H1 (cell line): ENCODE measurements around the gene EPHB1. TPM values are rescaled to one million over a fixed set of nuclear protein-coding genes. Genes with fewer than 3 reads are reported as not detected.

Experiments
- CTCF ChIA-PET: fragments of 300-600 bp; sonication (Branson Sonifier 250); formaldehyde crosslinking; loops from one replicate; lab custom pipeline; 2021; ENCODE audit not compliant: partially characterized antibody; lab: Charles Lee
- POLR2A ChIA-PET: fragments of 300-600 bp; sonication (Branson Sonifier 250); formaldehyde crosslinking; loops from one replicate; lab custom pipeline; 2021; ENCODE audit warnings: inconsistent platforms; ENCODE audit not compliant: partially characterized antibody; lab: Charles Lee
- DNase-seq, 2 experiments: peaks; one replicate each; pipeline versions ENCODE4 v3.0.0 to v3.0.0-alpha.2; 2010 to 2022; ENCODE audit warnings: low spot score in 2 of 2, low read depth in 1 of 2, mixed read lengths in 1 of 2
- FAIRE-seq: peaks from 2 replicates; lab custom pipeline; 2011; peaks lifted over from hg19 to GRCh38; lab: Jason Lieb, UNC
- H2AFZ ChIP-seq: 2 replicates; pipeline ENCODE4 v1.8.1; 2012; ENCODE audit warnings: low read length, inconsistent platforms
- H2AK5ac ChIP-seq: 2 replicates; pipeline ENCODE4 v1.6.1; 2013; ENCODE audit warnings: low read depth, low read length
- H2BK120ac ChIP-seq: replicated peaks from 2 replicates; pipeline ENCODE3; 2013; ENCODE audit warnings: low read depth, low read length, inconsistent platforms
- H2BK12ac ChIP-seq: 2 replicates; pipeline ENCODE4 v1.6.1; 2013; ENCODE audit warnings: low read depth, low read length
- H2BK15ac ChIP-seq: 2 replicates; pipeline ENCODE4 v1.6.1; 2013; ENCODE audit warnings: low read length
- H2BK20ac ChIP-seq: 2 replicates; pipeline ENCODE4 v1.6.1; 2013; ENCODE audit warnings: low read length
- H2BK5ac ChIP-seq: 2 replicates; pipeline ENCODE4 v1.6.1; 2013; ENCODE audit warnings: low read depth, low read length
- H3K14ac ChIP-seq: 2 replicates; pipeline ENCODE4 v1.6.1; 2013; ENCODE audit warnings: inconsistent platforms; ENCODE audit not compliant: insufficient read length
- H3K18ac ChIP-seq: 2 replicates; pipeline ENCODE4 v1.6.1; 2013; ENCODE audit warnings: low read length; ENCODE audit errors: extremely low read depth
- H3K23ac ChIP-seq: 2 replicates; pipeline ENCODE4 v1.6.1; 2013; ENCODE audit warnings: inconsistent platforms; ENCODE audit not compliant: insufficient read length
- H3K23me2 ChIP-seq: 2 replicates; pipeline ENCODE4 v1.6.1; 2013; ENCODE audit warnings: low read depth, low read length
- H3K27ac ChIP-seq: 2 replicates; pipeline ENCODE4 v1.6.1; 2011; ENCODE audit warnings: low read depth, low read length, inconsistent platforms
- H3K27me3 ChIP-seq, 4 experiments: replicated peaks in 1 of 4; 1 replicate in 1 of 4; 2 replicates in 3 of 4; pipeline versions ENCODE4 v1.6.1 to v1.8.1; 2011 to 2013; ENCODE audit warnings: low read length in 3 of 4, mild to moderate bottlenecking in 3 of 4, inconsistent platforms in 2 of 4, mixed read lengths in 2 of 4, moderate library complexity in 1 of 4; ENCODE audit not compliant: control insufficient read depth in 3 of 4, insufficient read depth in 3 of 4; ENCODE audit errors: extremely low read depth in 1 of 4
- H3K36me3 ChIP-seq, 4 experiments: 2 replicates each; pipeline versions ENCODE4 v1.6.1 to v1.8.1; 2011 to 2013; ENCODE audit warnings: mild to moderate bottlenecking in 4 of 4, low read length in 3 of 4, moderate library complexity in 2 of 4, control low read depth in 1 of 4, inconsistent platforms in 1 of 4; ENCODE audit not compliant: insufficient read depth in 4 of 4, control insufficient read depth in 2 of 4
- H3K4ac ChIP-seq: replicated peaks from 2 replicates; pipeline ENCODE3; 2013; ENCODE audit warnings: low read length, low read depth, mixed read lengths, inconsistent platforms; ENCODE audit not compliant: insufficient read length
- H3K4me1 ChIP-seq, 4 experiments: replicated peaks in 1 of 4; 1 replicate in 1 of 4; 2 replicates in 3 of 4; pipeline versions ENCODE4 v1.6.1 to v1.8.1; 2011 to 2013; ENCODE audit warnings: low read length in 3 of 4, inconsistent platforms in 2 of 4, mixed read lengths in 1 of 4; ENCODE audit not compliant: insufficient read depth in 4 of 4, control insufficient read depth in 3 of 4
- H3K4me2 ChIP-seq, 2 experiments: 2 replicates each; pipeline versions ENCODE4 v1.6.1 to v1.8.1; 2011 to 2013; ENCODE audit warnings: low read depth in 2 of 2, low read length in 2 of 2, control low read depth in 1 of 2, inconsistent platforms in 1 of 2, mild to moderate bottlenecking in 1 of 2; ENCODE audit not compliant: insufficient read depth in 1 of 2
- H3K4me3 ChIP-seq, 4 experiments: fragments of 200-600, 300-600 bp in 1 of 4; sonication (generic), shearing (Covaris generic), sonication (Bioruptor Twin) in 1 of 4; 2 replicates each; pipeline versions ENCODE4 v1.5.1 to v1.8.1; 2011 to 2016; ENCODE audit warnings: low read length in 4 of 4, low read depth in 3 of 4, control low read depth in 2 of 4, inconsistent platforms in 2 of 4, mild to moderate bottlenecking in 2 of 4, mixed read lengths in 1 of 4, moderate library complexity in 1 of 4; ENCODE audit not compliant: insufficient read depth in 2 of 4; ENCODE audit errors: extremely low read depth in 1 of 4
- H3K56ac ChIP-seq: replicated peaks from 2 replicates; pipeline ENCODE3; 2013; ENCODE audit warnings: low read depth, mild to moderate bottlenecking, mixed read lengths, low read length, inconsistent platforms; ENCODE audit not compliant: insufficient read length
- H3K79me1 ChIP-seq: 2 replicates; pipeline ENCODE4 v1.6.1; 2013; ENCODE audit warnings: low read depth, low read length, control low read depth
- H3K79me2 ChIP-seq, 2 experiments: 2 replicates each; pipeline versions ENCODE4 v1.6.1 to v1.8.1; 2012 to 2013; ENCODE audit warnings: low read length in 2 of 2, mild to moderate bottlenecking in 2 of 2, inconsistent platforms in 1 of 2; ENCODE audit not compliant: insufficient read depth in 2 of 2, control insufficient read depth in 1 of 2
- H3K9ac ChIP-seq, 4 experiments: replicated peaks in 1 of 4; 1 replicate in 1 of 4; 2 replicates in 3 of 4; pipeline versions ENCODE4 v1.6.1 to v1.8.1; 2011 to 2013; ENCODE audit warnings: low read depth in 3 of 4, low read length in 3 of 4, control low read depth in 2 of 4, mild to moderate bottlenecking in 2 of 4, moderate library complexity in 2 of 4, inconsistent platforms in 1 of 4; ENCODE audit errors: extremely low read depth in 1 of 4
- H3K9me3 ChIP-seq, 2 experiments: 2 replicates each; pipeline versions ENCODE4 v1.6.1 to v1.8.1; 2012 to 2013; ENCODE audit warnings: mild to moderate bottlenecking in 2 of 2, moderate library complexity in 2 of 2, control low read depth in 1 of 2, inconsistent platforms in 1 of 2, low read depth in 1 of 2, low read length in 1 of 2, mixed read lengths in 1 of 2; ENCODE audit not compliant: insufficient read depth in 2 of 2
- H4K20me1 ChIP-seq, 2 experiments: replicated peaks in 1 of 2; 2 replicates each; pipeline versions ENCODE3 to v1.8.1; 2011 to 2013; ENCODE audit warnings: inconsistent platforms in 2 of 2, low read length in 2 of 2, mild to moderate bottlenecking in 1 of 2; ENCODE audit not compliant: insufficient read depth in 2 of 2, control insufficient read depth in 1 of 2
- H4K5ac ChIP-seq: 2 replicates; pipeline ENCODE4 v1.6.1; 2013; ENCODE audit warnings: low read length, low read depth, mixed read lengths, inconsistent platforms; ENCODE audit not compliant: insufficient read length
- H4K8ac ChIP-seq: 2 replicates; pipeline ENCODE4 v1.8.0; 2013; ENCODE audit warnings: mild to moderate bottlenecking, moderate library complexity, low read length, inconsistent platforms; ENCODE audit not compliant: insufficient read depth; ENCODE audit errors: extremely low read depth
- H4K91ac ChIP-seq: replicated peaks from 2 replicates; pipeline ENCODE3; 2013; ENCODE audit warnings: low read length, mixed read lengths, inconsistent platforms; ENCODE audit not compliant: insufficient read length
- BACH1 ChIP-seq: IDR thresholded peaks from 2 replicates; pipeline ENCODE4 v1.6.1; 2012; ENCODE audit warnings: low read length, improper control_type of control experiment
- CEBPB ChIP-seq: IDR thresholded peaks from 2 replicates; pipeline ENCODE4 v1.6.1; 2012; ENCODE audit warnings: low read depth, low read length
- JUN ChIP-seq: IDR thresholded peaks from 2 replicates; pipeline ENCODE4 v1.6.1; 2011; ENCODE audit warnings: low read depth, mild to moderate bottlenecking, improper control_type of control experiment, low read length
- NRF1 ChIP-seq: IDR thresholded peaks from 2 replicates; pipeline ENCODE4 v1.6.1; 2011; ENCODE audit warnings: mild to moderate bottlenecking, low read depth, low read length, improper control_type of control experiment
- TAF1 ChIP-seq: IDR thresholded peaks from 2 replicates; pipeline ENCODE4 v1.6.1; 2011; ENCODE audit warnings: mild to moderate bottlenecking, low read depth, low read length
- ZNF274 ChIP-seq: IDR thresholded peaks from 2 replicates; pipeline ENCODE4 v1.7.0; 2012; ENCODE audit warnings: low read length, borderline replicate concordance; ENCODE audit errors: extremely low read depth
- WGBS, 2 experiments: shearing (Covaris generic) in 1 of 2; methylation state at CpG; one replicate each; pipeline versions ENCODE4 v1.1.6 to v1.1.7; 2013 to 2015; ENCODE audit warnings: low lambda C conversion rate in 2 of 2, mixed read lengths in 2 of 2, inconsistent platforms in 1 of 2, low coverage in 1 of 2, missing lambda C conversion rate in 1 of 2; ENCODE audit not compliant: insufficient replicate concordance in 2 of 2, insufficient coverage in 1 of 2, insufficient read length in 1 of 2; ENCODE audit errors: extremely low coverage in 1 of 2, missing lambda C conversion rate in 1 of 2; 5-methylcytosine and 5-hydroxymethylcytosine counted together
- polyA plus RNA-seq, 7 experiments: library from polyadenylated mRNA; depleted of rRNA in 3 of 7; stranded (reverse) in 5 of 7; unstranded in 2 of 7; fragments of >200 nt in 5 of 7; fragments of 200-250 nt in 2 of 7; gene quantifications; 1 replicate in 5 of 7; 2 replicates in 1 of 7; 4 replicates in 1 of 7; pipeline versions ENCODE4 v1.2.1 to v1.2.3, GENCODE V29; 2011 to 2013; ENCODE audit warnings: missing spikeins in 2 of 7, mixed read lengths in 2 of 7
- total RNA-seq: library from RNA; stranded (reverse); fragmentation: NEBNext Ultra II Directional; extraction: Animal tissue kit (Norgen Biotek cat#: 25700); gene quantifications from 2 replicates; pipeline ENCODE4 v1.2.1, GENCODE V29; 2021
- TF ChIP-seq, protein P1 (sequence below), 3 experiments: IDR thresholded peaks; 1 replicate in 2 of 3; 2 replicates in 1 of 3; pipeline versions ENCODE4 v1.5.1 to v1.6.1; 2011; ENCODE audit warnings: low read length in 3 of 3, mild to moderate bottlenecking in 3 of 3, inconsistent platforms in 2 of 3, low read depth in 1 of 3, moderate library complexity in 1 of 3; ENCODE audit not compliant: insufficient read depth in 1 of 3; ENCODE audit errors: control extremely low read depth in 1 of 3

EPHB1 gene
- total and polyA plus RNA-seq, 2 of the 8 experiments (the other 6 are each of a cell fraction or from before 2014, with no cell fraction given) = 3.5 to 5.9 TPM

DNA sequence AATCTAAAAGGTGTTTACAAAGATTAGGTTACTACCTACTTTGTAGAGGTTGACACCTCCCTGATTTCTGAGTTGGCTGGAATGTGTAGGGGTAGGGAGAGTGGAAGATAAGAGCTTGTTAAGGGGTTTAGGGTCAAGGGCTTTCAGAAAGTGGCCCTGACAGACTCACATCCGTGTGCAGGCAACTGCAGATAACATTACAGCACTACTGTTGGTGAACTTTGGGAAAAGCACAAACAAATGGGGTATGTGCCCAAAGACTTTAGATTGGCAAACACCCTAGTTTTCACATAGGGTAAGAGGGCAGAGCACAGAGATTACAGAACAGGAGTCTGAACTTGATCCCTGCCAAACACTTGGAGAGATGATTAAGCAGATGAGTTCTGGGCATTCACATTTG, 375.7 kb downstream of the EPHB1 start:
- no peak overlapping the region for H4K5ac ChIP-seq
- FAIRE-seq = no peak
- H2BK20ac ChIP-seq = 0 out of 2 replicates have a peak overlapping the region, but pooled peaks have one; percentile 15

More for the DNA sequence above, 375.7 kb downstream of the EPHB1 start:
- H3K56ac ChIP-seq = no peak overlapping the region
- TF ChIP-seq, protein P1, sequence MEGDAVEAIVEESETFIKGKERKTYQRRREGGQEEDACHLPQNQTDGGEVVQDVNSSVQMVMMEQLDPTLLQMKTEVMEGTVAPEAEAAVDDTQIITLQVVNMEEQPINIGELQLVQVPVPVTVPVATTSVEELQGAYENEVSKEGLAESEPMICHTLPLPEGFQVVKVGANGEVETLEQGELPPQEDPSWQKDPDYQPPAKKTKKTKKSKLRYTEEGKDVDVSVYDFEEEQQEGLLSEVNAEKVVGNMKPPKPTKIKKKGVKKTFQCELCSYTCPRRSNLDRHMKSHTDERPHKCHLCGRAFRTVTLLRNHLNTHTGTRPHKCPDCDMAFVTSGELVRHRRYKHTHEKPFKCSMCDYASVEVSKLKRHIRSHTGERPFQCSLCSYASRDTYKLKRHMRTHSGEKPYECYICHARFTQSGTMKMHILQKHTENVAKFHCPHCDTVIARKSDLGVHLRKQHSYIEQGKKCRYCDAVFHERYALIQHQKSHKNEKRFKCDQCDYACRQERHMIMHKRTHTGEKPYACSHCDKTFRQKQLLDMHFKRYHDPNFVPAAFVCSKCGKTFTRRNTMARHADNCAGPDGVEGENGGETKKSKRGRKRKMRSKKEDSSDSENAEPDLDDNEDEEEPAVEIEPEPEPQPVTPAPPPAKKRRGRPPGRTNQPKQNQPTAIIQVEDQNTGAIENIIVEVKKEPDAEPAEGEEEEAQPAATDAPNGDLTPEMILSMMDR (IDR thresholded peaks at IDR 0.05; ENCODE audit: control extremely low read depth in 1 of 3, insufficient read depth in 1 of 3, low read depth in 1 of 3, low read length in 3 of 3) = no peak
- TF ChIP-seq BACH1 = no peak
- no peak for TF ChIP-seq JUN
- TF ChIP-seq ZNF274 = no peak
- no peak for TF ChIP-seq NRF1
- TF ChIP-seq CEBPB = no peak
- no peak for TF ChIP-seq TAF1
- TF ChIP-seq, all 59 proteins: peak for 0
- Histone ChIP-seq H4K20me1 (no peaks in the 10 kb centered on the region), H3K27me3 (no peaks in the 10 kb centered on the region), H4K8ac (no peak overlapping the region), H2BK12ac (0 out of 2 replicates have a peak overlapping the region, but pooled peaks have one; percentile 22), H3K9ac (no peak overlapping the region; a peak in 1 of 7 replicates), H3K23me2 (no peaks in the 10 kb centered on the region), H4K91ac (no peak overlapping the region), H2AK5ac (no peak overlapping the region), H3K4me3 (no peak overlapping the region), H3K4me2 (peak overlapping the region in 1 of 2 experiments; percentile 25; a peak in 1 of 4 replicates), H3K14ac (no peak overlapping the region), H2AFZ (no peak overlapping the region), H2BK15ac (no peak overlapping the region), H3K18ac (no peak overlapping the region), H3K4me1 (peaks cover 2 to 11% (median 6%) of the 10 kb centered on the region in 4 experiments; a peak in 5 of 7 replicates), H3K4ac (no peak overlapping the region), H3K27ac (no peak overlapping the region), H2BK5ac (no peak overlapping the region), H3K79me1 (no peaks in the 10 kb centered on the region), H3K79me2 (no peaks in the 10 kb centered on the region), H3K23ac (no peak overlapping the region), H3K36me3 (no peaks in the 10 kb centered on the region), H3K9me3 (no peaks in the 10 kb centered on the region), H2BK120ac (no peak overlapping the region)
- ChIA-PET CTCF (interaction anchor here (0.8 to 2.1 kb wide), 2 partner anchors 70 to 267 kb away, joined by 3 to 6 read pairs; no protein-coding TSS in a partner anchor), POLR2A (no interaction called here)
- 95% methylated on average over 1 of the region's 1 CpG; no CpG with 5 or more reads in 1 of the 2 experiments for WGBS, 2 experiments
- DNase-seq = no peak
